GM18499 (cell line): Measurements from ENCODE around the gene CCDC47.
A peak's percentile ranks its signal among the peaks of the same experiment; 100 is the strongest.
"Not testable (repeated sequence)": the region's sequence is repeated elsewhere in the genome, so short reads cannot be mapped to it uniquely, and the experiment has no call there.

Source experiments
- ATAC-seq: cut with Tn5 transposase; IDR thresholded peaks from one replicate; pipeline ENCODE4 v1.9.1; 2021; ENCODE audit warnings: moderate number of reproducible peaks; ENCODE audit not compliant: insufficient read depth, unreplicated experiment

The CCDC47 gene

GRCh38 chr17:63741143-63741407 lies 32.3 kb downstream of the CCDC47 start:
- ATAC-seq: peak; percentile 9

DNA sequence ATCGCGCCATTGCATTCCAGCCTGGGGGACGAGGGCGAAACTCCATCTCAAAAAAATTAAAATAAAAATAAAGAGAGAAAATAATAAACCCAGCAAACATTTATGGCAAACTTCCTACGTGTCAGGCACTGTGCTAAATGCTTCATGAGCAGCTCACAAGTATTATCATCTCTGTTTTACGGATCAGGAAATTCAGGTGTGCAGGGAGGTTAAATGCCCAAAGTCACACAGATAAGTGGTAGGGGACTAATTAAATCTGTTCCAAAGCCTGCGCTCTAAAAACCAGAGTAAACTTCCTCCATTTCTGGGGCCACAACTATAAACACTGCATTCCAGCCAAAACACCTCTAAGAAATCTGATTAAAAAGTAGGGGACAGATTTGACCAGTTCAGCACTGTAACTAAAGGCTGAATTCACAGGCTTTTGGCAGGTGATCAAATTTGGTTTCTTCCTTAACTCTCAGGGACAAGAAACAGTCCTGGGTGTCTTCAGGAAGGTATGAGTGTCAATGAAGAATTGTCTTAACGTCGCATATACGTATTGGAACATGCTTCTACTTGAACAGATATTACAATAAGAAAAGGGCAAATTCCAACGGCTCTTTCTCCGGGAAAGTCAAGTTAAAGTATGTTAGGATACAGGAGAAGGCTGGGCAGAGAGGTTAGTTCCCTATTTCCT lies 32.8 kb downstream of the CCDC47 start:
- no peak for ATAC-seq

GRCh38 chr17:63735691-63736090 lies 37.7 kb downstream of the CCDC47 start:
- no peak for ATAC-seq

DNA sequence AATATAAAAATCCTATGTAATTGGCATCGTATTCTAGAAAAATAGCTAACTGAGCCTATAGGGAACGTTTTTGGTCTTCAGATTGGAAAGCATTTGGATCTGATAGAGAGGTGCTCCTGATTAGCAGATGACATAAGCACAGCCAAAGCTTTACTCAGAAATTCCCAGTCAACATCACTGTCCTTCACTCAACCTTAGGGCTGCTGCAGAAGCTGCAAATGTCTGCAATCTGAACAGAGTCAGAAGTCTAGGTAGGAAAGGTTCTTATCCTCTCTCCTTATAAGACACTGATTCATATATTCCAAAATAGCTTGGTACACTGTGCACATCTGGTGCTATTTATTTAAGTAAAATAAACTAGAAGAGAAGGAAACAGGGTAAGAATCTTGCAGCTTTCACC lies 51.0 kb downstream of the CCDC47 start:
- no peak for ATAC-seq

- not testable (repeated sequence) for ATAC-seq
Observed at GRCh38 chr17:63720194-63720593, 53.2 kb downstream of the CCDC47 start.

GRCh38 chr17:63718988-63719387 lies 54.4 kb downstream of the CCDC47 start:
- ATAC-seq: no peak

GRCh38 chr17:63716426-63716825 lies 57.0 kb downstream of the CCDC47 start:
- ATAC-seq: no peak

- no peak for ATAC-seq
Observed at GRCh38 chr17:63714550-63715277, 58.7 kb downstream of the CCDC47 start.

DNA sequence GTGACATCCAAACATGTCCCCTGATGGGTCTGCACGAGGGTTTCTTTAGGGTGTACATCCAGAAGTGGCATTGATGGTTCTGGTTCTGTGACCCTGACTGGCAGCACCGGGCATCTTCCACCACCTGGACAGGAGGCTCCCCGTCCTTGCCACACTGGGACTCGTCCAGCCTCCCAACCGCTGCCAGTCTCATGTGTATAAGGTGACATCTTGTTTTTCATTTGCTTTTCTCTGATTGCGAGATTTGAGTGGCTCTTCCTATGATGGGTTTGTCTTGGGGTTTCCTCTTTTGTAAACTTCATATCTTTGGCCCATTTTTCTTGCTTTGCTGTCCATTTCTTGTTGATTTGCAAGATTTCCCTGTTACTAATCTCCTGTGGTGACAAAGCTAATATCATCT lies 64.3 kb downstream of the CCDC47 start:
- ATAC-seq: no peak

- no peak for ATAC-seq
Observed at GRCh38 chr17:63707151-63707550, 66.2 kb downstream of the CCDC47 start.

DNA sequence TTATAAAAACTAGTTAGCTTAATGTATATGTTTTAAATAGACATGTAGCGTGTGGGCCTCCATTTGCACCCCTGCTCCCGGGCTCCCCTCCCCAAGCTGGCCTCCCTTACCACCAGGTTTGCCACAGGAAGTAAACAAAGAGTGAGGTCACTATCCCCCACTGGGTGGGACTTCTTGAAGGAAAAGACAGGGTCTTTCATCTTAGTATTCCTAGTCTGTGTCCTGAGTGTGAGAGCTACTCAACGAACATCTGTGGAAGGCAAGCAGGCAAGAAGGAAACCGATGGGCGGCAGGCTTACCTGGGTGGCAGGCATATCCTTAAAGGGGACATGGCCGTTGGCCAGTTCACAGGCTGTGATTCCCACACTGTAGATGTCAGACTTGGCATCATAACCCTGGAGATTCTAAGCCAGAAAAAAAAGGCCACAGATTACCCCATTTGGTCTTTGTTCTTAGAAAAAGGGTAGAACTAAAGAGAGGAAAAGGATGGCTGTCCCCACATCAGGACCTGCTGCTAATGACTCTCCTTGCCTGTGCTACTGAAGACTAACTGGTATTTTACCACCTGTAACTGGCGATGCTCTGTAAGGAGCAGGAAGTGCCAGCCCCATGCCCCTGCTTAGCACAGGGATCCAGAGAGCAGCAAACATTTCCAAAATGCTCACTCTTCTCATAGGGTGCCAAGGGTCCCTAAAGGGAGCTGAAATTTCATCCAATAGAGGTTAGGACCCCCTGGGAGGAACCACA lies 66.9 kb downstream of the CCDC47 start:
- ATAC-seq: no peak

GRCh38 chr17:63705657-63706056 lies 67.7 kb downstream of the CCDC47 start:
- ATAC-seq: no peak

- ATAC-seq: no peak
Observed at GRCh38 chr17:63704836-63705235, 68.6 kb downstream of the CCDC47 start.

- ATAC-seq: no peak
Observed at GRCh38 chr17:63704259-63704576, 69.2 kb downstream of the CCDC47 start.

DNA sequence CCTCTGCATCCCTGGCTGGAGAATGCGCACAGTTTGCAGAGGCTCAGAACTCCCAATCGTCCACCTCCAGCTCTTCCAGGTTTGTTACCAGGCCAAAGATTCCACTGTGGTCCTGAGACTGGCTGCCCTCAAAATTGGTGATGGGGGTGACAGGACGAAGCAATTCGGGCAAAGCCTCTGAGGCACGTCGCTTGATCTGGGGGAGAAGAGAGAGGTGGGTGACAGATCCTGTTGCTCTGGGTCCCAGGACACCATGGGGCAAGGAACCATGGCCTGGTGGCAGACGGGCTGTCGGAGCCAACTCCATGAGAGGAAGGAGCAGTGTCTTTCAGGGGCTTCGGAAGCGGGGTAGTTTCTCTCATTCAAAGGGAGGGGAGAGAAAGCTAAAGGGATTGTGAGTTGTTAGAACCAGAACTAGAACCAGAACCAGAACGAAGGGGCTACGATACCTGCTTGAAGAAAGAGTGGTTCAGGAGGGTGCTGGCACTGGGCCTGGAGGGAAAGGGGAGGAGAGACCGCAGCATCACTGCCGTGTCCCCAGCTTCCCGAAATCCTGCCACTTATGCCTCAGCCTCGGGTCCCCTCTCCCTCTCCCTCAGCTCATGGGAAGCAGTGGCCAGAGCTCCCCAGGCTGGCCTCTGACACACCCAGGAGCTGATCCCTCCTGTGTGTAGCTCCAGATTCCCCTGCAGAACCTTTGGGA lies 69.7 kb downstream of the CCDC47 start:
- ATAC-seq: no peak

- no peak for ATAC-seq
Observed at GRCh38 chr17:63703029-63703428, 70.4 kb downstream of the CCDC47 start.

GRCh38 chr17:63702721-63703015 lies 70.7 kb downstream of the CCDC47 start:
- no peak for ATAC-seq

DNA sequence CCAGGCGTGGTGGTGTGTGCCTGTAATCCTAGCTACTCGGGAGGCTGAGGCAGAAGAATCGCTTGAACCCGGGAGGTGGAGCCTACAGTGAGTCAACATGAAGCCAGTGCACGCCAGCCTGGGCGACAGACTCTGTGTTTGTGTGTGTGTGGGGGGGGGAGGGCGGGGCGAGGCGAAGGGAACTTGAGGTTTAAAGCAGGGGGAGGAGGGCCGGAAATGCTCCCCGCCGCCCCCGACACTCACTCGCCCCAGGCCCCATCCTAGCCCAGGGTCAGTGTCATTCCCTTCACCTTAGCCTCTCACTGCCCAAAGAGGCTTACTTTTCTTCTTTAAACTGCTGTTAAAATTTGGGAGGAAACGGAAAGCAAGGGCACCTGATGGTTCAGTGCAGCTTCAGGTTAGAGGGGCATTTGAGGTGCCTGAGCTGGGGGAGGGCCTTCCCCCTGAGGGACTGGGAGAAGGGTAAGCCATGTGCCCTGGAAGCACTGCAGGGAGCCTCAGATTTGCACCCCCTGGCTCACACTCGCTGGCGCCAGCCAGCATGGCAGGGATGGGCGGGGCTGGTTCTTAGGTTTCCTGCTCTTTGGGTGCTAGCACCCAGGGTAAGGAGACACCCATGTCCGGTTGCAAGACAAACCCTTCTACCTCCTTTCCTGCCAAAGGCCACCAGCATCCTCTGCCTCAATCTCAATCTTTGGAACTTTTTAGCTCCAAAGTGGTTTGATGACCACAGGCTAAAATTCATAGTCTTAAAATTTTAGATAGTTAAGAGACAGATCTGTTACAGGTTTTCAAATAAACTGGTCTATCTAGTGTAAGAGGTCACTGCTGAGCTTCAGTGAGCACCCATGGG lies 71.3 kb downstream of the CCDC47 start:
- ATAC-seq: no peak

DNA sequence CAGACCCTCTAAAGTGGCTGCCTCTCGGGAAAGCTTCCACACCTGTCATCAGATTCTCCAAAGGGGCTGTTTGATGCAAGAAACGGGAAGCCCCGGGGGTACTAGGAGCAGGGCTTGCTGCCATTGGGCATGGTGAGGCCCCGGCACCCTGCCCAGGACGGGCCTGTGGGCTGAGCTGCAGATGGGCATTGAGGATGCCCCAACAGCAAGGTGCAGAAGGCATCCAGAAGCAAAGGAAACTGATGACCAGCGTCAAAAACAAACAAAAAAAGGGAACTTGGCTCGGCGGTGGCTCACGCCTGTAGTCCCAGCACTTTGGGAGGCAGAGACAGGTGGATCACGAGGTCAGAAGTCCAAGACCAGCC lies 72.0 kb downstream of the CCDC47 start:
- ATAC-seq: no peak
